NB4 (cell line): ENCODE data around the gene PSG7.
"Not testable (repeated sequence)": the region's sequence is repeated elsewhere in the genome, so short reads cannot be mapped to it uniquely, and the experiment has no call there.

Source experiments
- CTCF ChIP-seq: IDR thresholded peaks from one replicate; pipeline ENCODE4 v1.5.1; 2012; ENCODE audit warnings: low read depth, low read length
- MAX ChIP-seq: IDR thresholded peaks from 2 replicates; pipeline ENCODE4 v1.6.1; 2011; ENCODE audit warnings: low read depth, low read length
- POLR2A ChIP-seq: IDR thresholded peaks from 2 replicates; pipeline ENCODE4 v1.6.1; 2011; ENCODE audit warnings: mild to moderate bottlenecking; ENCODE audit not compliant: insufficient read length; ENCODE audit errors: extremely low read depth

- not testable (repeated sequence) for TF ChIP-seq CTCF, MAX, POLR2A
Measured at GRCh38 chr19:42913516-42913915, 23.5 kb downstream of the PSG7 start.
